Panc1 (cell line): ENCODE data around the gene GALNT13. TPM values are rescaled to one million over a fixed set of nuclear protein-coding genes. Genes with fewer than 3 reads are reported as not detected.

Source experiments
- ATAC-seq: fragments of 200-7000 bp; cut with Tn5 transposase; 2 replicates; pipeline ENCODE4 v1.9.1; 2020; ENCODE audit warnings: mild to moderate bottlenecking, moderate library complexity
- BruUV-seq: library from RNA; stranded (reverse); fragments of 400-500 nt; replicated peaks from 2 replicates; lab custom pipeline; 2021; lab: Mats Ljungman, UMichigan
- CTCF ChIA-PET: fragments of 300-600 bp; sonication (Branson Sonifier 250); formaldehyde crosslinking; loops from one replicate; lab custom pipeline; 2022; ENCODE audit warnings: antibody characterized with exemption; lab: Charles Lee
- POLR2A ChIA-PET: fragments of 300-600 bp; sonication (Branson Sonifier 250); formaldehyde crosslinking; loops from one replicate; lab custom pipeline; 2022; ENCODE audit warnings: antibody characterized with exemption; lab: Charles Lee
- DNase-seq: peaks from one replicate; pipeline ENCODE4 v3.0.0-alpha.2; 2010; ENCODE audit warnings: low read depth, low spot score
- H3K27ac ChIP-seq: 2 replicates; pipeline ENCODE4 v1.5.1; 2011; ENCODE audit warnings: mild to moderate bottlenecking, low read length, inconsistent platforms
- H3K27me3 ChIP-seq: fragments of 200-500 bp; sonication (Bioruptor generic); 2 replicates; pipeline ENCODE4 v1.6.0; 2014; ENCODE audit warnings: low read length, inconsistent platforms; ENCODE audit not compliant: control insufficient read depth, insufficient read depth
- H3K36me3 ChIP-seq: fragments of 200-500 bp; sonication (Bioruptor generic); 2 replicates; pipeline ENCODE4 v1.5.1; 2014; ENCODE audit warnings: inconsistent platforms, mild to moderate bottlenecking, low read length, moderate library complexity; ENCODE audit not compliant: control insufficient read depth, insufficient read depth
- H3K4me1 ChIP-seq: 2 replicates; pipeline ENCODE4 v1.5.1; 2011; ENCODE audit warnings: inconsistent platforms, mild to moderate bottlenecking, low read length, moderate library complexity; ENCODE audit not compliant: control insufficient read depth, insufficient read depth
- H3K4me3 ChIP-seq, 2 experiments: 2 replicates each; pipeline ENCODE4 v1.5.1; 2011 to 2012; ENCODE audit warnings: low read depth in 2 of 2, low read length in 2 of 2, mild to moderate bottlenecking in 2 of 2, inconsistent platforms in 1 of 2, moderate library complexity in 1 of 2
- H3K9me3 ChIP-seq: fragments of 200-500 bp; sonication (Bioruptor generic); 2 replicates; pipeline ENCODE4 v1.5.1; 2014; ENCODE audit warnings: low read depth, mild to moderate bottlenecking, inconsistent platforms, low read length, moderate library complexity; ENCODE audit not compliant: control insufficient read depth, insufficient read depth
- CTCF ChIP-seq: fragments of 450-650 bp; IDR thresholded peaks from 2 replicates; pipeline ENCODE4 v1.5.1; 2017; ENCODE audit warnings: mild to moderate bottlenecking
- POLR2AphosphoS5 ChIP-seq: IDR thresholded peaks from 2 replicates; pipeline ENCODE4 v1.6.1; 2012; ENCODE audit warnings: mild to moderate bottlenecking, low read depth, low read length, moderate library complexity
- SIN3A ChIP-seq: IDR thresholded peaks from 2 replicates; pipeline ENCODE4 v1.6.1; 2012; ENCODE audit warnings: low read depth, mild to moderate bottlenecking, low read length, moderate library complexity, borderline replicate concordance; ENCODE audit not compliant: insufficient read depth
- TCF7L2 ChIP-seq: IDR thresholded peaks from 2 replicates; pipeline ENCODE4 v1.6.1; 2011; ENCODE audit warnings: mild to moderate bottlenecking, low read depth, low read length, inconsistent platforms
- in situ Hi-C: cut with HindIII; loops from 2 replicates; pipeline ENCODE4 v1.10.0; 2016; ENCODE audit warnings: low sequenced_read_pairs, low pct_unique_long_range_greater_than_20kb
- intact Hi-C: fragments of 100-400 bp; cut with micrococcal nuclease; formaldehyde crosslinking; loops from one replicate; pipeline ENCODE4 v1.10.0; 2022; ENCODE audit not compliant: unreplicated experiment
- total RNA-seq: library from RNA; stranded (reverse); gene quantifications from one replicate; pipeline ENCODE4 v1.2.1, GENCODE V29; 2021; ENCODE audit not compliant: unreplicated experiment
- TF ChIP-seq, protein P1 (sequence below), 2 experiments: IDR thresholded peaks; 2 replicates each; pipeline ENCODE4 v1.6.1; 2011 to 2012; ENCODE audit warnings: low read depth in 2 of 2, control low read depth in 1 of 2, low read length in 1 of 2, mild to moderate bottlenecking in 1 of 2, moderate library complexity in 1 of 2; ENCODE audit not compliant: insufficient read depth in 1 of 2

GALNT13 gene
- total RNA-seq, 1 experiment from 2014 or later: not detected

DNA sequence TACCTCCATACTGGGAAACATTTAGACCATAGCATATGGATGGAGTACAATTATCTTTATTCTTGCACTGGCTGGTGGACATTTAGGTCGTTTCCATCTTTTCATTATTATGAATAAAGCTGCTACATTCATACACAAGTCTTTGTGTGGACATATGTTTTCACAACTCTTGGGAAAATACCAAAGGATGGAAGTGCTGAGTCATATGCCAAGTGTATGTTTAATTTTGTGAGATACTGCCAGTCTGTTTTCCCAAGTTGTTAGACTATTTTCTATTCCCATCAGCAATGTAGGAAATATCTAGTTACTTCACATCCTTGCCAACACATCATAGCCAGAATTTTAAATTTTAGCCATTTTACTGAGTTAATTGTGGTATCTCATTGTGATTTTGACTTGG lies 91.5 kb downstream of the GALNT13 start:
- POLR2A ChIA-PET: no interaction called here
- in situ Hi-C loops: no loop called here
- H3K4me1 ChIP-seq: no peaks in the 10 kb centered on the region
- CTCF ChIA-PET: no interaction called here
- H3K36me3 ChIP-seq: no peaks in the 10 kb centered on the region
- no peak overlapping the region for H3K27ac ChIP-seq
- no peak for DNase-seq
- no peak overlapping the region for H3K4me3 ChIP-seq
- ATAC-seq: no peak
- no peaks in the 10 kb centered on the region for H3K9me3 ChIP-seq
- TF ChIP-seq CTCF: no peak
- no peak for TF ChIP-seq TCF7L2
- TF ChIP-seq POLR2AphosphoS5: no peak
- TF ChIP-seq, protein P1, sequence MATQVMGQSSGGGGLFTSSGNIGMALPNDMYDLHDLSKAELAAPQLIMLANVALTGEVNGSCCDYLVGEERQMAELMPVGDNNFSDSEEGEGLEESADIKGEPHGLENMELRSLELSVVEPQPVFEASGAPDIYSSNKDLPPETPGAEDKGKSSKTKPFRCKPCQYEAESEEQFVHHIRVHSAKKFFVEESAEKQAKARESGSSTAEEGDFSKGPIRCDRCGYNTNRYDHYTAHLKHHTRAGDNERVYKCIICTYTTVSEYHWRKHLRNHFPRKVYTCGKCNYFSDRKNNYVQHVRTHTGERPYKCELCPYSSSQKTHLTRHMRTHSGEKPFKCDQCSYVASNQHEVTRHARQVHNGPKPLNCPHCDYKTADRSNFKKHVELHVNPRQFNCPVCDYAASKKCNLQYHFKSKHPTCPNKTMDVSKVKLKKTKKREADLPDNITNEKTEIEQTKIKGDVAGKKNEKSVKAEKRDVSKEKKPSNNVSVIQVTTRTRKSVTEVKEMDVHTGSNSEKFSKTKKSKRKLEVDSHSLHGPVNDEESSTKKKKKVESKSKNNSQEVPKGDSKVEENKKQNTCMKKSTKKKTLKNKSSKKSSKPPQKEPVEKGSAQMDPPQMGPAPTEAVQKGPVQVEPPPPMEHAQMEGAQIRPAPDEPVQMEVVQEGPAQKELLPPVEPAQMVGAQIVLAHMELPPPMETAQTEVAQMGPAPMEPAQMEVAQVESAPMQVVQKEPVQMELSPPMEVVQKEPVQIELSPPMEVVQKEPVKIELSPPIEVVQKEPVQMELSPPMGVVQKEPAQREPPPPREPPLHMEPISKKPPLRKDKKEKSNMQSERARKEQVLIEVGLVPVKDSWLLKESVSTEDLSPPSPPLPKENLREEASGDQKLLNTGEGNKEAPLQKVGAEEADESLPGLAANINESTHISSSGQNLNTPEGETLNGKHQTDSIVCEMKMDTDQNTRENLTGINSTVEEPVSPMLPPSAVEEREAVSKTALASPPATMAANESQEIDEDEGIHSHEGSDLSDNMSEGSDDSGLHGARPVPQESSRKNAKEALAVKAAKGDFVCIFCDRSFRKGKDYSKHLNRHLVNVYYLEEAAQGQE (IDR thresholded peaks at IDR 0.05; ENCODE audit: insufficient read depth in 1 of 2, low read depth in 2 of 2, low read length in 1 of 2): no peak
- no peak for TF ChIP-seq SIN3A
- H3K27me3 ChIP-seq: no peaks in the 10 kb centered on the region
- intact Hi-C loops: loop anchor here (5.0 kb wide), 1 partner anchor 1609 kb away; no protein-coding TSS in a partner anchor
- no TSS peak for BruUV-seq

- intact Hi-C loops (no loop called here), in situ Hi-C loops (no loop called here)
- Histone ChIP-seq H3K36me3 (no peaks in the 10 kb centered on the region), H3K4me1 (no peaks in the 10 kb centered on the region), H3K4me3 (no peak overlapping the region), H3K27ac (no peak overlapping the region), H3K9me3 (no peaks in the 10 kb centered on the region), H3K27me3 (no peaks in the 10 kb centered on the region)
- DNase-seq: no peak
- POLR2A ChIA-PET: no interaction called here
- TF ChIP-seq POLR2AphosphoS5: no peak
- no peak for TF ChIP-seq TCF7L2
- TF ChIP-seq, protein P1 (IDR thresholded peaks at IDR 0.05; ENCODE audit: insufficient read depth in 1 of 2, low read depth in 2 of 2, low read length in 1 of 2): no peak
- TF ChIP-seq CTCF: no peak
- no peak for TF ChIP-seq SIN3A
- BruUV-seq: no TSS peak
- CTCF ChIA-PET: no interaction called here
- no peak for ATAC-seq
Measured at GRCh38 chr2:153967248-153967973, 95.7 kb downstream of the GALNT13 start.
